ENCODE data around the gene GRIN2D.

Gene GRIN2D

DNA sequence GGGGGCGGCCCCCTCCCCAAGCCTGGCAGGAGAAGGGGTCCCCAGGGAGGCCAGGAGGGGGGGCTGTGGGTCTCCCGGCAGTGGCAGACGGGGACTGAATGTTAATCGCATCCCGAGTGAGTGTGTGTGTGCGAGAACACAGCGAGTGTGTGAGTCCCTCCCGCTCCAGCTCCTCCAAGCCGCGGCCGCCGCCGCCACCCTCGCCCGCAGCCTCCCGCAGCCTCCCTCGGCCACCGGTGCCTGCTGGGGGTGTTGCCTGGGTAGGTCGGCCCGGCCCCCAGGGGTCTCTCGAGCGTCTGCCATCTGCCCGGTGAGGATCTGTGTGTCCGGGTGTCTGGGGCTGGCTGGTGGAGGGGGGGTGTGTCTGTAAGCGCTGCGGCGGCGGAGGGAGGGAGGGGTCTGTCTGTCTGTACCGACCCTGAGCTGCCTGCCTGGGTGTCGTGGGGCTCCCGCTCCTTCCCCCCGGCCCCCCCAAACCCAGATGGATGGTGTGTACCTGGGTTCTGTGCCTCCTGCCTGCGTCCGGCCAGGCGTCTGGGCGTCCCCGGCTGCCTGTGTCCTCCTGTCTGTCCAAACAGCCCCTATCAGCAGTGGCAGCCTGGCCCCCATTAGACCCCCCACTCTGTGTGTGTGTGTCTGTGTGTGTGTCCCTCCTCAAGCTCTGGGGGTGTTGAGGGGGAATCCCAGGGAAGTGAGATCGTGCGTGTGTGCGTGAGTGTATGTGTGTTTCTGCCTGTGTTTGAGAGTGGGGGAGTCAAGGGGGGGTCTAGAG is at the start of gene GRIN2D:
Gene GRIN2D, plus strand, starts transcription at position 110 of the 772 bp plus-strand sequence. CDS start 4,725 bp downstream, outside the sequence.
- DNase-seq (ENCODE audit: low spot score) = peak; percentile 61

DNA sequence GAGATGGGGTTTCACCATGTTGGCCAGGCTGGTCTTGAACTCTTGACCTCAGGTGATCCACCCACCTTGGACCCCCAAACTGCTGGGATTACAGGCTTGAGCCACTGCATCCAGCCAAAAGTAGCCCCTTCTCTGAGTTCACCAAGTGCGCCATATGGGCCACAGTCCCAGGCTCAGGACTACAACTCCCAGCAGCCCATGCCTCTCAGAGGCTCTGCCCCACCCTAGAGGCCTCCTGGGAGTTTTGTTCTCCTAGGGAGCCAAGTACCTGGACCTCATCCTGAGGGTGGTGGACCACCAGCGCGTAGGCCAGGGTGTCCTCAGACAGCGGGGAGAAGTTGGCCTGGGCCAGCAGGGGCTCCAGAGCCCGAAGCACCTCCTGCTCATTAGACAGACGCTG is 48.6 kb upstream of the GRIN2D start:
- no peak for DNase-seq (ENCODE audit: low spot score)

GRCh38 chr19:48346191-48346590 is 47.3 kb upstream of the GRIN2D start:
- DNase-seq (ENCODE audit: low spot score) = no peak

DNA sequence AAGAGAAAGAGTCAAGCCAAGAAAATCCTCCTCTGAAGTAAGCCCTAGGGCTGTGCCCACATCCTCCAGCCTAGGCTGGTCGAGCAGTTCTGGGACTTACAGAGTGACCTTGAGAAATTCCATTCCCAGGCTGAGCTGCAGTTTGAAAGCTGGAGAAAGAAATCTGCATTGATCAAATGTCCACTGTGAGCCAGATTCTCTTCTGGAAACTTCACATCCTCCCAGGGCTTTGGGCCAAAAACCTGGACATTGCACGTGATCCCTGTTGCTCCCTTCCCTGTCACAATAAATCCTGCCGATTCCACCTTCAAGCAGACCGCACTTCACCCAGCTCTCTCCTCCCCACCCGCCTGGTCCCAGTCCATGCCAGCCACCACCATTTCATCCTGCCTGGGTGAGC is 45.4 kb upstream of the GRIN2D start:
- no peak for DNase-seq (ENCODE audit: low spot score)

DNA sequence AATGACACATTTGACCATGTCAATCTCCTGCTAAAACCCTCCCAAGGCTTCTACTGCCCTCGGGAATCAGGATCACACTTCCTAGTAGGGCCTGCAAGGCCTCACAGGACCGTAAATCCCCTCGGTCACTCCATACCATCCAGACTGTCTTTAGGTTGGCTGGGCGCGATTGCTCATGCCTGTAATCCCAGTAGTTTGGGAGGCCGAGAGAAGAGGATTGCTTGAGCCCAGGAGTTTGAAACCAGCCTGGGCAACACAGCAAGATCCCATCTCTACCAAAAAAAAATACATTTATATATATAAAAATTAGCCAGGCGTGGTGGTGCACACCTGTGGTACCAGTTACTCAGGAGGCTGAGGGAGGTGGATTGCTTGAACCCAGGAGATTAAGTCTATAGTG is 44.7 kb upstream of the GRIN2D start:
- DNase-seq (ENCODE audit: low spot score) = no peak

DNA sequence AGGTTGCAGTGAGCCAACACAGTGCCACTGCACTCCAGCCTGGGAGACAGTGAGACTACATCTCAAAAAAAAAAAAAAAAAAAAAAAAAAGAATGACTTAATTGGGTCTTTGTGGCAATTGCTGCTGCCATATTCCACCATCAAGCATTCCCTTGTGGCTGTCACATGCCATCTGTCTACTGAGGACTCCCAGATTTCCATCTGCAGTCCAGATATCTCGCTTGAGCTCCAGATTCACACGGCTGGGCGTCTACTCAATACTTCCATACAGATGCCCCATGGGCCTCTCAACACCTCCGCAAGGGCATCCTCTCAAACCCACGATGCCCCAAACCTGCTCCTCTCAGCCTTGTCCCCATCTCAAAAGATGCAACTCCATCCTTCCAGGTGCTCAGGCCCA is 42.6 kb upstream of the GRIN2D start:
- DNase-seq (ENCODE audit: low spot score) = no peak

DNA sequence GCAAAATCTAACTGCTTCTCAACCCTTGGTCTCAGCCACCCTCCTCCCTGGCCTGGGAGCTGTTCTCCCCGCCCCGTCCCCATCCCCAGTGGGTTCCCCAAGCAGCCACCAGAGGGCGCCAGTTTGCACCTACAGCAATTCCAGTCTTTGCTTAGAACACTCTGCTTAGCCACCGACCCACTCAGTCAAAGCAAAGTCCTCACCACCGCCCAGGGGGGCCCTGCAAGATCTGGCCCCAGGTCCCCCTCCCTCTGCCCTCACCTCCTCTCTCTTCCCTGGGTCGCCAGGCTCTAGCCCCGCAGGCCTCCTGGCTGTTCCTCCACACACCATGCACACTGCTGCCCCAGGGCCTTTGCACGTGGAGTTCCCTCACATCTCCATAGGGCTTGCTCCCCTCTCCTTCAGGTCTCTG is 42.1 kb upstream of the GRIN2D start:
- peak; percentile 77 for DNase-seq (ENCODE audit: low spot score)

- no peak for DNase-seq (ENCODE audit: low spot score)
Measured at GRCh38 chr19:48353677-48354076, 39.8 kb upstream of the GRIN2D start.

GRCh38 chr19:48354332-48354992 is 39.0 kb upstream of the GRIN2D start:
- DNase-seq (ENCODE audit: low spot score) = peak; percentile 88

DNA sequence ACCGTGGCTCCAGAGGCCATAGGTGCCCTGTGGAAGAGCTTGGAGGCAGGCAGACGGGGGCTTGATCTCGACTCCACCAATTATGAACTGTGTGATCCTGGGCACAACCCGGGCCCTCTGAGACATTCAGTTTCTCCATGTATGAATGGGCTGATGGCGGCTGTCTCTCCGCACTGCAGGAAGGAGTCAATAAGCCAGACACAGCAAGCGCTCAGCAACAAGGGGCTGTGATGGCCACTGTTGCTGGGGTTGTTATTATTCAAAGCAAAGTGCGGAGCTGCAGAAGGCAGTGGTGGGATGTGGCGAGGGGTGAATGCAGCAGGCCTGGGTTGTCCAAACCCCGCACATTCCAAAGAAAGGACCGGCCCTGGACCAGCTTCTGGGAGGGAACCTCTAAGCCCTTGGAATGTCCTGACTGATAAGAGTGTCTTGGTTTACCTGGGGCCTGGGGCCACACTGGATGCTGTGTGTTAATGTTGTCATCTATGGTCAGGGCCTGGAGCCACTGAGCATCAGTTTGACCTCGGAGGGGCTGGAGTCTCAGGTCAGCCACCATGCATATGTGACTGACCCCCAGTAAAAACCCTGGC is 38.0 kb upstream of the GRIN2D start:
- DNase-seq (ENCODE audit: low spot score) = no peak

DNA sequence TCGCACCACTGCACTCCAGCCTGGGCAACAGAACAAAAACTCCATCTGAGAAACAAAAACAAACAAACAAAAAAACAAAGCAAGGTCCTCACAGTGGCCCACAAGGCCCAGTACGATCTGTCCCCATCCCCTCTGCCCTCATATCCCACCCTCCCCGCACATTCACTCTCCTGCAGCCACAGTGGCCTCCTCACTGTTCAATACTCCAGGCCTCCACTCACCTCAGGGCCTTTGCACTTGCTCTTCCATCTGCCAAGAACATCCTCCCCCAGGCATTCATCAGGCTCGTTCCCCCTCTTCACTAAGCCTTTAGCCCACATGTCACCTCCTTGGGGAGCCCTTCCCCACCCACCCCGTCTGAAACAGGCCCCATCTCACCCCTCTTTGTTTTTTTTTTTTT is 34.3 kb upstream of the GRIN2D start:
- no peak for DNase-seq (ENCODE audit: low spot score)

GRCh38 chr19:48361912-48362311 is 31.6 kb upstream of the GRIN2D start:
- DNase-seq (ENCODE audit: low spot score) = no peak

GRCh38 chr19:48362716-48363499 is 30.6 kb upstream of the GRIN2D start:
- DNase-seq (ENCODE audit: low spot score) = peak; percentile 90

DNA sequence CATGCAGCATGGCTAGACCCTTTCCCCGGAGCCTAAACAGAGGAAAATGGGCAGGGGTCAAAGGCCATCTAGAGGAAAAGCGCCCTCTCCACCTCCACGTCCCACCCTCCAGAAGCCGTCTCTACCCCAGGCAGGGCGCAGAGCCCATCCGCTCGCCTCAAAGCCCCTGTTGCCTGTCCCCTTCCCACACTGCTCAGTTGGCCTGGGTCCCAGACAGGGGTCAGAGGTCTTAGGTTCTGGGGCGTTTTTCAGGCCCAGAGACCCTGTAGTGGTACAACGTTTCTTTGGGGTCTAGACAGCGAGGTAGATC is 30.0 kb upstream of the GRIN2D start:
- peak; percentile 43 for DNase-seq (ENCODE audit: low spot score)

GRCh38 chr19:48363810-48364597 is 29.5 kb upstream of the GRIN2D start, which contains the start of the genes SYNGR4 and TMEM143:
SYNGR4 (plus strand) TSS chr19:48364367; CDS start chr19:48365843, 1,476 bp downstream.
TMEM143 (minus strand) TSS chr19:48363940; CDS start chr19:48363920, 20 bp downstream.
- DNase-seq (ENCODE audit: low spot score) = peak; percentile 97

GRCh38 chr19:48364598-48365348 is 28.7 kb upstream of the GRIN2D start:
- DNase-seq (ENCODE audit: low spot score) = no peak

- no peak for DNase-seq (ENCODE audit: low spot score)
Measured at GRCh38 chr19:48365602-48366001, 27.9 kb upstream of the GRIN2D start.

DNA sequence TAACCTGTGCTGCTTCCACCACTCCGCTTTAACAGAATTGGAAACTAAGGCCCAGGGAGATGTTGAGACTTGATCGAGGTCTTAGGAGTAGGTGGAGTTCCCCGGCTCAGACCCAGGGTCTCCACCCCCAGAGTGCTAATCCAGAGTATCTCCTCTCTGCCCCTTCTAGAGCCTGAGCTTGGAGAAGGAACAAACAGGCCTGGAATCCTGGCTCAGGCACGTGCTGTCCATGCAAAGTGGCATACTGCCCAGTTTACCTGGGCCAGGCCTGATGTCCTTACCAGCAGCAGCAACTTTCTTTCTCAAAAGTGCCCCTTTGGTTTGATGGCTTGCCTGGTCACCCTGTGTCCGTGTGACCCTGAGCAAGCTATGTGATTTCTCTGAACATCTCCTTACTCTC is 25.6 kb upstream of the GRIN2D start:
- no peak for DNase-seq (ENCODE audit: low spot score)

DNA sequence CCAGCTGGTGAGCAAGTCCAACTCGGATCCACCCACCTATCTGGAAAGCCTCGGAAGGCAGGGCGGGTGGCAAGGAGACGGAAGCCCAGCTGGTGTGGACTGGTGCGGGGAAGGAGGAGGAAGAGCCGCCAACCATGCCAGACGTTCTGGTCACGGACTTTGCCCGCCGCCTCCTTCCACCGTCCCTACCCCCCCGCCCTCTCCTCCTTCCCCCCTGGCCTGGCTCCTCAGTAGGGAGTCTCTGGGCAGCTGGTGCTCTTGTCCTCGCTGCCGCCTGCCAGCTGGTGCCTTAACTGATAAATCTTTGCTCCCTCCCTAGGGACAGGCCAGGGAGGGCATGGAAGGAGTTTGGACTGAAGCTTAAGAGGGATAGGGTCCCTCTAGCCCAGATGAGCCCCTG is 24.5 kb upstream of the GRIN2D start:
- DNase-seq (ENCODE audit: low spot score) = no peak

DNA sequence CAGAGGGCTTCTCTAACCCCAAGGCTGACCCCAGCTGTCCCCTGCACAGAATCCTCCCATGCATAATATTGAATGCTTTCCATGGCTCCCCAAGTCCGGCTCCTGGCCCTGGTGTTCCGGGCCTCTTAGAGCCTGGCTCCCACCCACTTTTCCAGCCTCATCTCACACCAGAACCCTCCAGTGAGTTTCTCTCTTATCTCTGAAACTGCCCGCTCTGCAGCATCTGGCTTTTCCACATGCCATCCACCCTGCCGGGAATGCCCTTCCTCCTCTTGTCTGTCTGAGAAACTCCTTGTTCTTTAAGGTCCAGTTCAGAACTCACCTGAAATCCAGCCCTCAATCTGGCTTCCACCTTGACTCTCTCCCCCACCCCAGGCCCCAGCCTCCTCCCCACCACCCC is 22.5 kb upstream of the GRIN2D start:
- no peak for DNase-seq (ENCODE audit: low spot score)

DNA sequence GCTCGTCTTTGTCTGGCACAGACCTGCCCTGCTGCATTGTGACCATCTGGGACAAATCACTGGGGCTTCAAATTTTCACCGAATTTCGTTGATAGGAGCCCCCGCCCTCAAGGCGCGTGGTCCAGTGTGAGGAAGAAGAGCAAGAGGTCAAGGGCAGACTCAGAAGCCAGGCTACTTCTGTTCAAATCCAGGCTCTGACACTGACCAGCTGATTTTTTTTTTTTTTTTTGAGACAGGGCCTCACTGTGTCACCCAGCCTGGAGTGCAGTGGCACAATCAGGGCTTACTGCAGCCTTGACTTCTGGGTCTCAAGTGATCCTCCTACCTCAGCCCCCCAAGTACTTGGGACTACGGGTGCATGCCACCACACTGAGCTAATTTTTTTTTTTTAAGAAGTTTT is 22.1 kb upstream of the GRIN2D start:
- no peak for DNase-seq (ENCODE audit: low spot score)

All from HuH-7.5 (cell line).